Left lung (tissue), 10 donors: ENCODE measurements around the gene BCO2. TPM values are rescaled to one million over a fixed set of nuclear protein-coding genes. Genes with fewer than 3 reads are reported as not detected.
A peak's percentile ranks its signal among the peaks of the same experiment; 100 is the strongest.
"Not testable (repeated sequence)": the region's sequence is repeated elsewhere in the genome, so short reads cannot be mapped to it uniquely, and the experiment has no call there.

ENCODE experiments used
- ATAC-seq: fragments of 200-7000 bp; cut with Tn5 transposase; one replicate; pipeline ENCODE4 v1.9.1; 2020; ENCODE audit warnings: moderate library complexity
- DNase-seq, 4 donors: peaks; one replicate each; pipeline ENCODE4 v3.0.0-alpha.2; 2013 to 2020
- H3K27ac ChIP-seq, 2 donors: fragments of 200-600 bp; sonication (generic) in 1 of 2; one replicate each; pipeline versions ENCODE4 v1.5.0 to v1.8.0; 2020 to 2021
- H3K27me3 ChIP-seq, 2 donors: fragments of 200-600 bp; sonication (generic) in 1 of 2; one replicate each; pipeline versions ENCODE4 v1.5.0 to v1.8.0; 2020 to 2021
- H3K36me3 ChIP-seq, 2 donors: fragments of 200-600 bp; sonication (generic) in 1 of 2; one replicate each; pipeline versions ENCODE4 v1.5.0 to v1.8.0; 2020 to 2021
- H3K4me1 ChIP-seq, 2 donors: fragments of 200-600 bp; one replicate each; pipeline ENCODE4 v1.8.0; 2021
- H3K4me3 ChIP-seq, 2 donors: fragments of 200-600 bp; sonication (generic) in 1 of 2; one replicate each; pipeline versions ENCODE4 v1.5.0 to v1.8.0; 2020 to 2021; ENCODE audit warnings: mild to moderate bottlenecking in 1 of 2
- H3K9me3 ChIP-seq, 2 donors: fragments of 200-600 bp; sonication (generic) in 1 of 2; one replicate each; pipeline versions ENCODE4 v1.5.0 to v1.8.0; 2020 to 2021
- intact Hi-C, 2 donors: fragments of 100-400 bp; cut with DNase I; formaldehyde crosslinking; loops; one replicate each; pipeline versions ENCODE4 v1.11.2 to v1.14.2; 2022
- polyA plus RNA-seq, 6 donors: library from polyadenylated mRNA; unstranded; fragments of 120-200 nt; gene quantifications; one replicate each; pipeline ENCODE4 v1.2.1, GENCODE V29; 2013; ENCODE audit not compliant: insufficient read length in 6 of 6
- total RNA-seq, 2 donors: library from RNA; stranded (reverse); fragmentation: NEBNext Ultra II Directional; extraction: Animal tissue kit (Norgen Biotek cat#: 25700); gene quantifications; one replicate each; pipeline ENCODE4 v1.2.1, GENCODE V29; 2021
- TF ChIP-seq, protein P1 (sequence below), 2 donors: fragments of 200-600 bp; sonication (generic) in 1 of 2; IDR thresholded peaks; one replicate each; pipeline versions ENCODE4 v1.5.0 to v1.8.0; 2021; ENCODE audit warnings: antibody characterized with exemption in 2 of 2
- donor health status: DM: no; HTN: yes; CAD: no.
- donor health status: DM: no; HTN: no; CAD: no.

Gene BCO2
- total and polyA plus RNA-seq, 8 donors: 3.3 to 11.8 (median 9.4) TPM

DNA sequence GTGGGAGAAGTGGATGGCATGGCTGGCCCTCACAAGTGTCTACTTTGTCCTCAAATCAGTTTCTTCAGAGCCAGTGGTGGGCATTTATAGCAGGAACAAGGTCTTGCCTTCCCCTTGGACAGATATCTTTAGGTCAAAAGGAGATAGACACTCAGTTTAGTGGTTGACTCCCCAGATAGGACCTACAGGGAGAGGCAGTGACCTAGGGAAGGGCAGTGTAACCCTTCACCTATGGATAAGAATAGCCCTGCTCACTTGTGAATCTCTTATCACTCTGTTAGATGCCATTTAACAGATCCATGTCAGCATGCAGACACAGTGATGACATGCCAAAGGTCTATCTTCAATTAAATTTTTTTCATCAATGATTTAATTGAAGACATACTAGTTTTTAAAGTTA, 11.0 kb downstream of the BCO2 start:
- Histone ChIP-seq H3K9me3 (no peaks in the 10 kb centered on the region), H3K27ac (no peak overlapping the region), H3K4me1 (no peaks in the 10 kb centered on the region), H3K27me3 (no peaks in the 10 kb centered on the region), H3K36me3 (no peaks in the 10 kb centered on the region), H3K4me3 (no peak overlapping the region)
- intact Hi-C loops: no loop called here
- ATAC-seq (no peak), DNase-seq (no peak)
- TF ChIP-seq, protein P1, sequence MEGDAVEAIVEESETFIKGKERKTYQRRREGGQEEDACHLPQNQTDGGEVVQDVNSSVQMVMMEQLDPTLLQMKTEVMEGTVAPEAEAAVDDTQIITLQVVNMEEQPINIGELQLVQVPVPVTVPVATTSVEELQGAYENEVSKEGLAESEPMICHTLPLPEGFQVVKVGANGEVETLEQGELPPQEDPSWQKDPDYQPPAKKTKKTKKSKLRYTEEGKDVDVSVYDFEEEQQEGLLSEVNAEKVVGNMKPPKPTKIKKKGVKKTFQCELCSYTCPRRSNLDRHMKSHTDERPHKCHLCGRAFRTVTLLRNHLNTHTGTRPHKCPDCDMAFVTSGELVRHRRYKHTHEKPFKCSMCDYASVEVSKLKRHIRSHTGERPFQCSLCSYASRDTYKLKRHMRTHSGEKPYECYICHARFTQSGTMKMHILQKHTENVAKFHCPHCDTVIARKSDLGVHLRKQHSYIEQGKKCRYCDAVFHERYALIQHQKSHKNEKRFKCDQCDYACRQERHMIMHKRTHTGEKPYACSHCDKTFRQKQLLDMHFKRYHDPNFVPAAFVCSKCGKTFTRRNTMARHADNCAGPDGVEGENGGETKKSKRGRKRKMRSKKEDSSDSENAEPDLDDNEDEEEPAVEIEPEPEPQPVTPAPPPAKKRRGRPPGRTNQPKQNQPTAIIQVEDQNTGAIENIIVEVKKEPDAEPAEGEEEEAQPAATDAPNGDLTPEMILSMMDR (IDR thresholded peaks at IDR 0.05): no peak

GRCh38 chr11:112195113-112195512, 19.8 kb downstream of the BCO2 start:
- H3K27me3 ChIP-seq, H3K27ac ChIP-seq, DNase-seq, H3K36me3 ChIP-seq, H3K9me3 ChIP-seq, H3K4me1 ChIP-seq, intact Hi-C loops, H3K4me3 ChIP-seq, ATAC-seq: not testable (repeated sequence)

- Histone ChIP-seq H3K4me3 (no peak overlapping the region), H3K4me1 (no peaks in the 10 kb centered on the region), H3K36me3 (no peaks in the 10 kb centered on the region), H3K27ac (no peak overlapping the region), H3K27me3 (no peaks in the 10 kb centered on the region), H3K9me3 (no peaks in the 10 kb centered on the region)
- intact Hi-C loops: no loop called here
- DNase-seq: no peak
- TF ChIP-seq, protein P1 (IDR thresholded peaks at IDR 0.05): no peak
- ATAC-seq: peak; percentile 50
Observed at GRCh38 chr11:112195951-112196351, 20.6 kb downstream of the BCO2 start.

DNA sequence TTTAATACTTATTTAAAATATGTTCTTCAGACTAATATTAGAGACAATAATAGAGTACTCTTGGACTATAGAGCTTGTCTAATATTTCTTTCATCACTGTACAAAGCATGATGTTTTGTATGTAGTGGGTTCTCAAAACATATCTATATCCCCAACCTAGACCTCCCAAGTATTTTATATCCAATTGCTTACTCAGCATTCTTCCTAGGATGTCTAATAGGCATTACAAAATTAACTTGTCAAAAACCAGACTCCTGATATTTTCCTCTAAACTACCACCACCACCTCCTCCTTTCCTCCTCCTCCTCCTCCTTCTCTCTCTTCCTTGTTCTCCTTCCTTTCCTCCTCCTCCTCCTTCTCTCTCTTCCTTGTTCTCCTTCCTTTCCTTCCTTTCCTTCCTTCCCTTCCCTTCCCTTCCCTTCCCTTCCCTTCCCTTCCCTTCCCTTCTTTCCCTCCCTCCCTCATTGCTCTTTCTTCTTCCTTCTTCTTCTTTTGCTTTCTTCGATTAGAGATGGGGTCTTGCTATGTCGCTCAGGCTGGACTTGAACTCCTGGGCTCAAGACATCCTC, 21.3 kb downstream of the BCO2 start:
- intact Hi-C loops: no loop called here
- ATAC-seq: no peak
- Histone ChIP-seq H3K4me1 (no peaks in the 10 kb centered on the region), H3K36me3 (no peaks in the 10 kb centered on the region), H3K27me3 (no peaks in the 10 kb centered on the region), H3K9me3 (no peaks in the 10 kb centered on the region), H3K4me3 (no peak overlapping the region), H3K27ac (no peak overlapping the region)
- TF ChIP-seq, protein P1 (IDR thresholded peaks at IDR 0.05): no peak
- no peak for DNase-seq

DNA sequence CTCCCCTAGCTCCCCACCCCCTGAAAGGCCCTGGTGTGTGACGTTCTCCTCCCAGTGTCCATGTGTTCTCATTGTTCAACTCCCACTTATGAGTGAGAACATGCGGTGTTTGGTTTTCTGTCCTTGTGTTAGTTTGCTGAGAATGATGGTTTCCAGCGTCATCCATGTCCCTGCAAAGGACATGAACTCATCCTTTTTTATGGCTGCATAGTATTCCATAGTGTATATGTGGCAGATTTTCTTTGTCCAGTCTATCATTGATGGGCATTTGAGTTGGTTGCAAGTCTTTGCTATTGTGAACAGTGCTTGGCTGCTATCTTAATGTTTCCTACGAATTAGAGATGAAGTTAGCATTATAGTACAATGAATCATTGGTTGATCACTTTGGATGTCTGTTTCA, 23.8 kb downstream of the BCO2 start:
- ATAC-seq, intact Hi-C loops, H3K9me3 ChIP-seq, H3K27me3 ChIP-seq, H3K4me1 ChIP-seq, H3K36me3 ChIP-seq, DNase-seq, H3K4me3 ChIP-seq, H3K27ac ChIP-seq: not testable (repeated sequence)

- TF ChIP-seq, protein P1 (IDR thresholded peaks at IDR 0.05): no peak
- Histone ChIP-seq H3K4me1 (no peaks in the 10 kb centered on the region), H3K36me3 (no peaks in the 10 kb centered on the region), H3K27me3 (no peaks in the 10 kb centered on the region), H3K27ac (no peak overlapping the region), H3K4me3 (no peak overlapping the region), H3K9me3 (no peaks in the 10 kb centered on the region)
- no peak for ATAC-seq
- intact Hi-C loops: no loop called here
- DNase-seq: no peak
Observed at GRCh38 chr11:112200252-112200651, 24.9 kb downstream of the BCO2 start.
